DMS153 treated with DMSO at 0.1 percent for 48 hours (cell line): ENCODE results near the gene ITPKB.

ENCODE experiments used
- DNase-seq: peaks from one replicate; lab custom pipeline; 2025; ENCODE audit not compliant: unreplicated experiment; lab: John Stamatoyannopoulos, UW

Gene ITPKB

GRCh38 chr1:226586116-226586515 lies 153.0 kb downstream of the ITPKB start:
- no peak for DNase-seq

GRCh38 chr1:226584164-226584563 lies 154.9 kb downstream of the ITPKB start:
- peak; percentile 15 for DNase-seq

- DNase-seq = no peak
These were observed 156.1 kb downstream of the ITPKB start for GRCh38 chr1:226582966-226583365.
